ENCODE data around the gene C1orf87.

Gene C1orf87

GRCh38 chr1:59967780-59968179, 105.8 kb downstream of the C1orf87 start:
- no peak overlapping the region for H3K9ac ChIP-seq
- H4K20me1 ChIP-seq (ENCODE audit: insufficient read depth): no peaks in the 10 kb centered on the region

GRCh38 chr1:59967141-59967697, 106.4 kb downstream of the C1orf87 start:
- Histone ChIP-seq H4K20me1 (ENCODE audit: insufficient read depth) (no peaks in the 10 kb centered on the region), H3K27me3 (ENCODE audit: insufficient read depth, low read depth) (no peaks in the 10 kb centered on the region), H3K79me2 (ENCODE audit: insufficient read depth, low read depth) (no peaks in the 10 kb centered on the region), H3K4me2 (no peak overlapping the region), H3K4me1 (ENCODE audit: low read depth, poor library complexity, severe bottlenecking) (peaks cover 14% of the 10 kb centered on the region), H3K4me3 (IDR thresholded peaks at IDR 0.05; ENCODE audit: insufficient read depth, low read depth, low read length) (no peak overlapping the region), H3K27ac (no peak overlapping the region), H2AFZ (ENCODE audit: low read depth) (no peak overlapping the region), H3K36me3 (ENCODE audit: insufficient read depth) (no peaks in the 10 kb centered on the region), H3K9ac (no peak overlapping the region)
- no peak for TF ChIP-seq CTCF (conservative IDR thresholded peaks at IDR 0.05; ENCODE audit: low read depth, low read length)

More at GRCh38 chr1:59967780-59968179, 105.8 kb downstream of the C1orf87 start:
- peaks cover 14% of the 10 kb centered on the region for H3K4me1 ChIP-seq (ENCODE audit: low read depth, poor library complexity, severe bottlenecking)
- H3K36me3 ChIP-seq (ENCODE audit: insufficient read depth): no peaks in the 10 kb centered on the region
- no peak overlapping the region for H3K4me2 ChIP-seq
- H3K27me3 ChIP-seq (ENCODE audit: insufficient read depth, low read depth): no peaks in the 10 kb centered on the region
- no peaks in the 10 kb centered on the region for H3K79me2 ChIP-seq (ENCODE audit: insufficient read depth, low read depth)
- H2AFZ ChIP-seq (ENCODE audit: low read depth): no peak overlapping the region
- no peak overlapping the region for H3K27ac ChIP-seq
- TF ChIP-seq CTCF (conservative IDR thresholded peaks at IDR 0.05; ENCODE audit: low read depth, low read length): no peak
- H3K4me3 ChIP-seq (IDR thresholded peaks at IDR 0.05; ENCODE audit: insufficient read depth, low read depth, low read length): no peak overlapping the region

- no peak overlapping the region for H3K9ac ChIP-seq
- H2AFZ ChIP-seq (ENCODE audit: low read depth): no peak overlapping the region
Measured at GRCh38 chr1:59952065-59952464, 121.5 kb downstream of the C1orf87 start.

GRCh38 chr1:59949648-59950047, 123.9 kb downstream of the C1orf87 start:
- no peak overlapping the region for H2AFZ ChIP-seq (ENCODE audit: low read depth)
- H4K20me1 ChIP-seq (ENCODE audit: insufficient read depth): no peaks in the 10 kb centered on the region
- H3K4me2 ChIP-seq: no peak overlapping the region
- peaks cover 5% of the 10 kb centered on the region for H3K4me1 ChIP-seq (ENCODE audit: low read depth, poor library complexity, severe bottlenecking)
- H3K4me3 ChIP-seq (IDR thresholded peaks at IDR 0.05; ENCODE audit: insufficient read depth, low read depth, low read length): no peak overlapping the region
- H3K27ac ChIP-seq: no peak overlapping the region
- H3K36me3 ChIP-seq (ENCODE audit: insufficient read depth): no peaks in the 10 kb centered on the region
- no peak overlapping the region for H3K9ac ChIP-seq
- no peak for TF ChIP-seq CTCF (conservative IDR thresholded peaks at IDR 0.05; ENCODE audit: low read depth, low read length)
- no peaks in the 10 kb centered on the region for H3K79me2 ChIP-seq (ENCODE audit: insufficient read depth, low read depth)
- no peaks in the 10 kb centered on the region for H3K27me3 ChIP-seq (ENCODE audit: insufficient read depth, low read depth)

More at GRCh38 chr1:59952065-59952464, 121.5 kb downstream of the C1orf87 start:
- Histone ChIP-seq H3K4me3 (IDR thresholded peaks at IDR 0.05; ENCODE audit: insufficient read depth, low read depth, low read length) (no peak overlapping the region), H3K36me3 (ENCODE audit: insufficient read depth) (no peaks in the 10 kb centered on the region), H4K20me1 (ENCODE audit: insufficient read depth) (no peaks in the 10 kb centered on the region), H3K79me2 (ENCODE audit: insufficient read depth, low read depth) (no peaks in the 10 kb centered on the region), H3K27ac (no peak overlapping the region), H3K4me1 (ENCODE audit: low read depth, poor library complexity, severe bottlenecking) (peaks cover 5% of the 10 kb centered on the region), H3K4me2 (no peak overlapping the region), H3K27me3 (ENCODE audit: insufficient read depth, low read depth) (no peaks in the 10 kb centered on the region)
- no peak for TF ChIP-seq CTCF (conservative IDR thresholded peaks at IDR 0.05; ENCODE audit: low read depth, low read length)
